Subcutaneous adipose tissue (tissue), 4 donors: ENCODE data around the gene KAZN. TPM values are rescaled to one million over a fixed set of nuclear protein-coding genes. Genes with fewer than 3 reads are reported as not detected.

Source experiments
- total RNA-seq, 4 donors: library from RNA; depleted of rRNA; stranded (reverse); fragments of >200 nt; gene quantifications; one replicate each; pipeline ENCODE4 v1.1.0, GENCODE V29; 2016
- TF ChIP-seq, protein P1 (sequence below): fragments of 450-650 bp; IDR thresholded peaks from one replicate; pipeline ENCODE4 v1.5.1; 2016; ENCODE audit warnings: low read depth, mild to moderate bottlenecking, control low read depth, antibody characterized with exemption, moderate library complexity

Gene KAZN
- total RNA-seq, 4 donors from 2014 or later, result 7.5 to 22.2 (median 10.4) TPM

DNA sequence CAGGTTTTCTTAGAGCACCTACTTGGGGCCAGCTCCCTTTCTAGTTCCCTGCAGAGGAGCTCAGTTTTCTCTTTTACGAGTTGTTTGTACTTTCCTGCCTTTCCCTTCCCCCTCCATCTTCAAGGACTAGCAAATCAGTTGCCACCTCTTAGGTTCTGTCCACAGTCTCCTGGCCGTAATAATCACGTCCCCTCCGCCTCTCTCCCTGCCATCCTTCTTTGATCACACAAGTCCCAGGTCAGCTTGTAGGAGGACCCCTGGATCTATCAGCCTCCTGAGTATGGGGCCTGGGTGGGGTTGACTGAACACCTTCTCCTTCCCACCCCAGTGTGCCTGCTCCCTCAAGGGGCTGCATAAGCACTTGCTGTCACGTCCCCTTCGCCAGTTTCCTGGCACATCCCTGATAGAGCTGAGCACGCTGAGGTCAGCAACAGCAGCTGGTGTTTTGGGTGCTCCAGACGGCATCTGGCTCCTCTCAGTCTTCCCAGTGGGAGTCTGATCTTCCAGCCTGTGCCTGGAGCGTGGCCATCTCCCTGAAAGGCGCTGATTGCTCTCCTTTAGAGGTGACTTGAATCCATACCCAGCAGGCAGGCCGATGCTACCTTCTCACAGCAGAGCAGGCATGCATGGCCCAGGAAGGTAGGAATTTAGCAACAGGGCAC, 338.9 kb downstream of the KAZN start:
- TF ChIP-seq, protein P1, sequence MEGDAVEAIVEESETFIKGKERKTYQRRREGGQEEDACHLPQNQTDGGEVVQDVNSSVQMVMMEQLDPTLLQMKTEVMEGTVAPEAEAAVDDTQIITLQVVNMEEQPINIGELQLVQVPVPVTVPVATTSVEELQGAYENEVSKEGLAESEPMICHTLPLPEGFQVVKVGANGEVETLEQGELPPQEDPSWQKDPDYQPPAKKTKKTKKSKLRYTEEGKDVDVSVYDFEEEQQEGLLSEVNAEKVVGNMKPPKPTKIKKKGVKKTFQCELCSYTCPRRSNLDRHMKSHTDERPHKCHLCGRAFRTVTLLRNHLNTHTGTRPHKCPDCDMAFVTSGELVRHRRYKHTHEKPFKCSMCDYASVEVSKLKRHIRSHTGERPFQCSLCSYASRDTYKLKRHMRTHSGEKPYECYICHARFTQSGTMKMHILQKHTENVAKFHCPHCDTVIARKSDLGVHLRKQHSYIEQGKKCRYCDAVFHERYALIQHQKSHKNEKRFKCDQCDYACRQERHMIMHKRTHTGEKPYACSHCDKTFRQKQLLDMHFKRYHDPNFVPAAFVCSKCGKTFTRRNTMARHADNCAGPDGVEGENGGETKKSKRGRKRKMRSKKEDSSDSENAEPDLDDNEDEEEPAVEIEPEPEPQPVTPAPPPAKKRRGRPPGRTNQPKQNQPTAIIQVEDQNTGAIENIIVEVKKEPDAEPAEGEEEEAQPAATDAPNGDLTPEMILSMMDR, result no peak

DNA sequence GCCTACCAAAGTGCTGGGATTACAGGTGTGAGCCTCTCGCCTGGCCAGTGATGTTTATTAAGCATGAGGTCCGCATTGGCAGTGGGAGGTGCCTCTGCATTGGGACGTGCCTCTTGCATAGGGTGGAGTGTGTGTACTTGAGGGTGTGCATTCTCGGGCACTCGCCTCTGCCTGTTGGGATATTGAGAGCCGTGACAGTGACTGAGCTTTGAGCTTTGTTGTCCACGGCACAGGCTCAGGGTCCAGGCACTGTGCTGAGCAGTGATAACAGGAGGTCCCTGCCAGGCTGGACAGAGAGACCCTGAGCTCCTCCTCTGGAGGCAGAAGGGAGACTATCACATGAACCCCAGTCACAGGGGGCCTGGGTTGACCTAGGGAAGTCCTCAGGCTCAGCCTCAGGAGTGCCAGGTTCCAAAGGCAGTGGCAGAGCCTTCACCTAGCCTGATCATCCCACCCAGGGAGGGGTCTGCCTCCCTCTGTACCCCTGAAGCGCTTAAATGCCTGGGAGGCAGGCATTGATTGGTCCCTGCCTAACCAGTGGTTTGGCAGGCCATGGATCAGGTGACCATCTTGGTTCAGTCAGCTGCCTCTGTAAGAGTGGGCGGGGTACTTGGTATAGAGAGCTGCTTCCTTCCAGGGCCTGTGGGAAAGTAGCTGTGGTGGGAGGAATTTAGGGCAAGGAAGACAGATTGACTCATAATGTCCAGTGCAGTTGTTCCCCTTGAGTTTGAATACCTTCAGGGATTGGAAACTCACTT, 341.2 kb downstream of the KAZN start:
- TF ChIP-seq, protein P1, result no peak

DNA sequence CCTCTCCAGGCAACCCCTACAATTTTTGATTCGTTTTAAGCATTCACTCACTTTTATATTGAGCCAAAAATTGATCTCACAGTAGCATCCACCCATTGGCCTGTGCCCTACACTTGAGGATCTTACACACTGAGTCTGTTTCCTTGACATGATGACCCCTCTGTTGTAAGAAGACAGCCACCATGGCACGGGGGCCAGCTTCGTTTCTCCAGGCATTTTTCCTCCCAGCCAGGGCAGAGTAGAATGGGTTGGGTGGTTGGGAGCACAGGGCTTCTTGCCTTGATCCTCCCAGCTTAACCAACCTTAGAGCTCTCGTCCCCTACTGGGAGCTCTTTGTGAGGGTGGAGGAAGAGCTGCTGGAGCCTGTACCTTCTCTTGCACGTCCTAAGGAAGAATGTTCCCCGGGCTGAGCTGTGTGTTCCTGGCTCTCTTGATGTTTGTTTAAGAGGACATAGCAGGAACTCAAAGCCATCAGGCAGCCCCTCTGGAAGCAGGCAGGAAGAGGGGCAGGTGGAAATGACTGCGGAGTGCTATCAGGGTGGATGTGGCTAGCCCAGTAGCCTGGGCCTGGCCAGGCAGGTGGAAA, 341.9 kb downstream of the KAZN start:
- TF ChIP-seq, protein P1, result no peak

DNA sequence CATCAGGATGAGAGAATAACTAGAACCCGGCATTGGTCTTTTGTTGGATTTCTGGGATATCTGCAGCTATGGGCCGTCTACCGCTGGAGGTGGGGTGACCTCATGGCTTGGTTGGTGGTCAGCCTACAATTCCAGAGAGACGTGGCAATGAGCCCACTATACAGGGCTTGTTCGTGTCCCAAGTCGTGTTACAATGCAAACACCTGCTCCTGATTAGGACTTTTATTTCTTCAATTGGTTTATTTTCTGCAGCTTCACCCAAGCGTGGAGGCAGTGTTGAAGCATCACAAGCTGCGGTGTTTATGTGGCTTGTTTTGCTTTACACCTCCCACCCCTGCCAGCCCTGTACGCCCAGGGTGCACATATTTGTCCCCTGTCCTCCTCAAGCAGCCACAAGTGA, 343.4 kb downstream of the KAZN start:
- TF ChIP-seq, protein P1, result no peak

DNA sequence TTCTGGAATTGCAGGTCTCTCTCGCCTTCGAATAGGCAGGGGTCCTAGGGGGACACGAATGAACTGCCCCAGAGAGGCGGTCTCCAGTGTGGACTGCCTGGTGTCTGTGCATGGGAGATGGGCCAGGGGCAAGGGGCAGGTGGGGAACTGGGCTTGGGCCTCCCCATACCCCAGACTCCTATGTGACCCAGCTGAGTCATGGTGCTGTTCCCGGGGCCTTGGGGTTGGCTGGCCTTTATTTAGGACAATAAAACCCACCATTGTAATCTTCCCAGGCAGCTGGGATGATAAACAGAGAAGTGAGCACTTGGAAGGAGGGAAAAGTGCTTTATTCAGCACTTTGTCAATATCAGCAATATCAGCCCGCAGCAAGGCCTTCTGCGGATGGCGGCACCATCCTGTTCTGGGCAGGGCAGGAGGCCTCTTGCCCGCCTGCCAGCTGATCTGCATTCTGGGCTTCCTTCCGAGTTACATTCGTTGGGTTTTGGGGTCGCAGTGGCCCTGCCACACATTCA, 346.0 kb downstream of the KAZN start:
- TF ChIP-seq, protein P1, result no peak

DNA sequence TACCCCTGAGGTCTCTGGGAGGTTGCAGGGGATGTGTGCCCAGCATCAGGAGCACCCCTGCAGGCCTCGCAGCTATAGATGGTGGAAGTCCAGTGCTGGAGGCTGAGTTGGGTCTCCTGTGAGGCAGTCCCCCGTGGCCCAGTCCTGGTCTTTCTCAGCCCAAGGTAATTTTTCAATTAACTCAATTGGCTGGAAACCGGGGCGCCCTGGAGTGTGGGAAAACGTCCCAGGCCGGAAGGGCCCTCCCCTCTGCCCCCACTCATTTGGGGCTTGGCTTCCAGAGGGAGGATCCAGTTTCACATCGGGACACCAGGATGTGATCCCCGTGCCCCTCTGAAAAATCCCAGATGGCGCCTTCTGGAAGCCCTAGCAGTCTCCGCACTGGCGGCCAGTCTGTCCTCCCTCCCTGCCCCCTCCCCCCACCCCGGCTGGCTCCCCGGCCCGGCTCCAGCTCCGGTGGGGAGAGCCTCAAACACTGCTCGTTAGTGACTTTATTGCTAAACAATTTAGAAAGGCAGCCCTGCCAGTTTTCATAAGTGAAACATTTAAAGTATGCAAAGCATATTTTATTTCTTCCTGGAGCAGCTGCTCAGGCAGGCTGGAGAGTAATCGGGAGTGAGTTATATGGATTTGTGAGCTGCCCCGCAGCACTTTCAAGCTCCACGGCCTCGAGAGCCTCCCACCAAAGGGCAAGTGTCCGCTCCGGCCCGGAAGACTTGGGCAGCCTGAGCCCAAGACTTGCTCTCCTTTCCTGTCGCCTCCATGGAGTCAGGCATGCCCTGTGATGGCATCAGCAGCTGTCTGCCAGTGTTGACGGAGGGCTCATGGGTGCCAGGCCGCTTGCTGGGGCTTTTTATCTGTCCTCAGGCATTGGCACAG, 346.9 kb downstream of the KAZN start:
- TF ChIP-seq, protein P1, result no peak
